Tibial artery (tissue), 4 donors: ENCODE data around the gene GNG13.

ENCODE experiments used
- DNase-seq, 2 donors: peaks; one replicate each; pipeline ENCODE4 v3.0.0-alpha.2; 2019
- H3K27ac ChIP-seq, 2 donors: fragments of 200-600 bp; sonication (generic) in 1 of 2; 1 replicate in 1 of 2; 2 replicates in 1 of 2; pipeline ENCODE4 v1.5.1; 2018 to 2019; ENCODE audit warnings: mild to moderate bottlenecking in 1 of 2
- H3K27me3 ChIP-seq, 2 donors: fragments of 200-600 bp; sonication (generic) in 1 of 2; one replicate each; pipeline versions ENCODE4 v1.5.1 to v1.6.0; 2016 to 2019
- H3K36me3 ChIP-seq, 3 donors: fragments of 200-600 bp; sonication (generic) in 2 of 3; one replicate each; pipeline ENCODE4 v1.5.1; 2016 to 2019; ENCODE audit warnings: mild to moderate bottlenecking in 2 of 3
- H3K4me1 ChIP-seq, 4 donors: fragments of 200-600 bp; sonication (generic) in 2 of 4; 1 replicate in 3 of 4; 2 replicates in 1 of 4; pipeline ENCODE4 v1.5.1; 2016 to 2019
- H3K4me3 ChIP-seq, 2 donors: fragments of 200-600 bp; sonication (generic) in 1 of 2; 1 replicate in 1 of 2; 2 replicates in 1 of 2; pipeline ENCODE4 v1.5.1; 2018 to 2019; ENCODE audit warnings: mild to moderate bottlenecking in 2 of 2
- H3K9me3 ChIP-seq, 3 donors: fragments of 200-600 bp; sonication (generic) in 1 of 3; one replicate each; pipeline ENCODE4 v1.5.1; 2016 to 2019
- CTCF ChIP-seq, 2 experiments: fragments of 200-600 bp in 1 of 2; fragments of 450-650 bp in 1 of 2; IDR thresholded peaks; one replicate each; pipeline ENCODE4 v1.5.1; 2017 to 2019; ENCODE audit warnings: antibody characterized with exemption in 2 of 2, mild to moderate bottlenecking in 1 of 2, moderate library complexity in 1 of 2
- intact Hi-C: fragments of 100-400 bp; cut with DNase I; formaldehyde crosslinking; loops from one replicate; pipeline ENCODE4 v1.15.0; 2023; ENCODE audit warnings: low total_unique reads

GNG13 gene

GRCh38 chr16:769184-769784 is 31.2 kb downstream of the GNG13 start:
- intact Hi-C loops = no loop called here
- TF ChIP-seq CTCF (IDR thresholded peaks at IDR 0.05) = no peak
- no peak for DNase-seq
- no peaks in the 10 kb centered on the region for H3K36me3 ChIP-seq
- no peaks in the 10 kb centered on the region for H3K4me1 ChIP-seq
- no peaks in the 10 kb centered on the region for H3K9me3 ChIP-seq
- H3K27me3 ChIP-seq = peaks cover 0 to 72% of the 10 kb centered on the region in 2 donors
- H3K27ac ChIP-seq = no peak overlapping the region
- no peak overlapping the region for H3K4me3 ChIP-seq

- no peak overlapping the region for H3K4me3 ChIP-seq
- H3K27me3 ChIP-seq = peaks cover 0 to 74% of the 10 kb centered on the region in 2 donors
- H3K9me3 ChIP-seq = no peaks in the 10 kb centered on the region
- no peak for TF ChIP-seq CTCF (IDR thresholded peaks at IDR 0.05)
- no peaks in the 10 kb centered on the region for H3K36me3 ChIP-seq
- intact Hi-C loops = no loop called here
- H3K4me1 ChIP-seq = no peaks in the 10 kb centered on the region
- no peak overlapping the region for H3K27ac ChIP-seq
- DNase-seq = no peak
These were observed 32.1 kb downstream of the GNG13 start for GRCh38 chr16:768428-768827.

- Histone ChIP-seq H3K27ac (no peak overlapping the region), H3K36me3 (no peaks in the 10 kb centered on the region), H3K4me1 (no peaks in the 10 kb centered on the region), H3K9me3 (no peaks in the 10 kb centered on the region), H3K27me3 (peaks cover 0 to 78% of the 10 kb centered on the region in 2 donors), H3K4me3 (no peak overlapping the region)
- DNase-seq = no peak
- TF ChIP-seq CTCF (IDR thresholded peaks at IDR 0.05) = no peak
- intact Hi-C loops = no loop called here
These were observed 32.7 kb downstream of the GNG13 start for GRCh38 chr16:767743-768235.

GRCh38 chr16:766820-767640 is 33.5 kb downstream of the GNG13 start:
- Histone ChIP-seq H3K4me1 (no peaks in the 10 kb centered on the region), H3K27ac (no peak overlapping the region), H3K36me3 (no peaks in the 10 kb centered on the region), H3K27me3 (peaks cover 0 to 83% of the 10 kb centered on the region in 2 donors), H3K9me3 (no peaks in the 10 kb centered on the region), H3K4me3 (no peak overlapping the region)
- DNase-seq = no peak
- TF ChIP-seq CTCF (IDR thresholded peaks at IDR 0.05) = no peak
- intact Hi-C loops = no loop called here

GRCh38 chr16:766008-766819 is 34.3 kb downstream of the GNG13 start:
- DNase-seq = no peak
- Histone ChIP-seq H3K27ac (no peak overlapping the region), H3K9me3 (no peaks in the 10 kb centered on the region), H3K4me3 (no peak overlapping the region), H3K27me3 (peaks cover 0 to 85% of the 10 kb centered on the region in 2 donors), H3K4me1 (no peaks in the 10 kb centered on the region), H3K36me3 (no peaks in the 10 kb centered on the region)
- intact Hi-C loops = no loop called here
- no peak for TF ChIP-seq CTCF (IDR thresholded peaks at IDR 0.05)
